K562 (cell line): ENCODE results near the gene IQCC. TPM values are rescaled to one million over a fixed set of nuclear protein-coding genes. Genes with fewer than 3 reads are reported as not detected.

ENCODE experiments used
- ATAC-seq: fragments of 200-7000 bp; cut with Tn5 transposase; 3 replicates; pipeline ENCODE4 v1.9.1; 2020; ENCODE audit warnings: moderate library complexity
- BruUV-seq: library from RNA; stranded (reverse); fragments of 400-500 nt; replicated peaks from 2 replicates; lab custom pipeline; 2021; lab: Mats Ljungman, UMichigan
- CTCF ChIA-PET: fragments of 300-600 bp; formaldehyde crosslinking; extraction: SDS; loops from one replicate; lab custom pipeline; 2021; ENCODE audit warnings: low intra/inter-chr PET ratio; lab: Yijun Ruan, JAX
- POLR2A ChIA-PET: fragments of 300-600, 350-650 bp; sonication (Branson Sonifier 250); formaldehyde crosslinking; extraction: SDS; loops from one replicate; lab custom pipeline; 2021; ENCODE audit warnings: antibody characterized with exemption, inconsistent platforms; lab: Yijun Ruan, JAX
- DNase-seq, 4 experiments: peaks; one replicate each; pipeline versions ENCODE4 v3.0.0 to v3.0.0-alpha.2; 2011 to 2018; ENCODE audit warnings: low spot score in 3 of 4, mixed read lengths in 3 of 4; ENCODE audit errors: extremely low read depth in 1 of 4
- FAIRE-seq: peaks from 2 replicates; lab custom pipeline; 2011; peaks lifted over from hg19 to GRCh38; lab: Jason Lieb, UNC
- H2AFZ ChIP-seq: 2 replicates; pipeline ENCODE4 v1.6.0; 2011; ENCODE audit warnings: low read depth, low read length, control low read depth, inconsistent platforms
- H3K27ac ChIP-seq: fragments of 200-600 bp; 3 replicates; pipeline ENCODE4 v1.8.0; 2011; ENCODE audit warnings: low read depth, mild to moderate bottlenecking, control low read depth, inconsistent platforms, low read length, moderate library complexity, mixed read lengths; ENCODE audit errors: extremely low read depth
- H3K27me3 ChIP-seq, 2 experiments: fragments of 300-600 bp in 1 of 2; 2 replicates in 1 of 2; 3 replicates in 1 of 2; pipeline versions ENCODE4 v1.6.0 to v1.8.0; 2011; ENCODE audit warnings: inconsistent platforms in 2 of 2, low read length in 2 of 2, mild to moderate bottlenecking in 1 of 2, mixed read lengths in 1 of 2, moderate library complexity in 1 of 2; ENCODE audit not compliant: control insufficient read depth in 2 of 2, insufficient read depth in 2 of 2
- H3K36me3 ChIP-seq: fragments of 300-600 bp; 3 replicates; pipeline ENCODE4 v1.8.0; 2011; ENCODE audit warnings: mild to moderate bottlenecking, low read length, inconsistent platforms; ENCODE audit not compliant: control insufficient read depth, insufficient read depth
- H3K4me1 ChIP-seq, 2 experiments: fragments of 200-600 bp in 1 of 2; replicated peaks in 1 of 2; 2 replicates in 1 of 2; 3 replicates in 1 of 2; pipeline versions ENCODE4 v1.5.1 to v1.8.0; 2011; ENCODE audit warnings: inconsistent platforms in 2 of 2, low read length in 2 of 2, mild to moderate bottlenecking in 1 of 2, mixed read lengths in 1 of 2, moderate library complexity in 1 of 2; ENCODE audit not compliant: control insufficient read depth in 2 of 2, insufficient read depth in 2 of 2
- H3K4me2 ChIP-seq: 2 replicates; pipeline ENCODE4 v1.6.1; 2011; ENCODE audit warnings: low read length, control low read depth, inconsistent platforms, mixed read lengths; ENCODE audit not compliant: insufficient read depth
- H3K4me3 ChIP-seq: fragments of 200-600 bp; sonication (generic), shearing (Covaris generic); 2 replicates; pipeline ENCODE4 v1.5.1; 2016; ENCODE audit warnings: control low read depth, inconsistent platforms
- H3K79me2 ChIP-seq: fragments of 200-600 bp; 3 replicates; pipeline ENCODE4 v1.8.0; 2011; ENCODE audit warnings: low read length, inconsistent platforms; ENCODE audit not compliant: control insufficient read depth, insufficient read depth
- H3K9ac ChIP-seq, 2 experiments: 2 replicates each; pipeline versions ENCODE4 v1.6.0 to v1.6.1; 2011; ENCODE audit warnings: low read depth in 2 of 2, low read length in 2 of 2, control low read depth in 1 of 2, inconsistent platforms in 1 of 2, mild to moderate bottlenecking in 1 of 2, mixed read lengths in 1 of 2; ENCODE audit not compliant: insufficient read depth in 1 of 2
- H3K9me1 ChIP-seq: one replicate; pipeline ENCODE4 v1.6.0; 2011; ENCODE audit warnings: inconsistent platforms, mild to moderate bottlenecking, low read length, moderate library complexity; ENCODE audit not compliant: control insufficient read depth, insufficient read depth
- H3K9me3 ChIP-seq: replicated peaks from 2 replicates; pipeline ENCODE4 v1.5.1; 2011; ENCODE audit warnings: low read depth, low read length, inconsistent platforms; ENCODE audit not compliant: control insufficient read depth, insufficient read depth
- H4K20me1 ChIP-seq: replicated peaks from 2 replicates; pipeline ENCODE4 v1.6.1; 2011; ENCODE audit warnings: low read length, inconsistent platforms, mixed read lengths; ENCODE audit not compliant: control insufficient read depth, insufficient read depth
- FOXJ2 ChIP-seq: fragments of 200-800 bp; sonication (Bioruptor generic); IDR thresholded peaks from 2 replicates; pipeline ENCODE4 v1.6.1; 2016; ENCODE audit warnings: missing genetic modification characterization, missing compliant biosample characterization
- JUND ChIP-seq, 2 experiments: IDR thresholded peaks; 2 replicates in 1 of 2; 3 replicates in 1 of 2; pipeline ENCODE4 v1.6.1; 2011; ENCODE audit warnings: borderline replicate concordance in 2 of 2, low read depth in 2 of 2, low read length in 2 of 2, improper control_type of control experiment in 1 of 2, missing biosample characterization in 1 of 2, missing genetic modification characterization in 1 of 2, missing genetic modification reagents in 1 of 2
- LCOR ChIP-seq: sonication (generic); formaldehyde crosslinking; IDR thresholded peaks from 2 replicates; pipeline ENCODE4 v1.8.0; 2022; ENCODE audit warnings: mild to moderate bottlenecking, missing genetic modification reagents
- MAX ChIP-seq: sonication (generic); formaldehyde crosslinking; IDR thresholded peaks from 2 replicates; pipeline ENCODE4 v1.9.0; 2022; ENCODE audit warnings: mild to moderate bottlenecking, missing genetic modification reagents
- NFRKB ChIP-seq: fragments of 450-650 bp; IDR thresholded peaks from 2 replicates; pipeline ENCODE4 v1.6.1; 2016; ENCODE audit warnings: low read depth
- OTX1 ChIP-seq: fragments of 450-650 bp; formaldehyde crosslinking; IDR thresholded peaks from 2 replicates; pipeline ENCODE4 v1.4.0; 2022; ENCODE audit warnings: mild to moderate bottlenecking
- POLR2AphosphoS2 ChIP-seq: IDR thresholded peaks from 2 replicates; pipeline ENCODE4 v1.6.1; 2012; ENCODE audit warnings: low read length, improper control_type of control experiment
- POLR2B ChIP-seq: fragments of 450-650 bp; IDR thresholded peaks from 2 replicates; pipeline ENCODE4 v1.6.1; 2018; ENCODE audit warnings: low read depth; ENCODE audit not compliant: partially characterized antibody
- POLR2G ChIP-seq: fragments of 200-400 bp; formaldehyde crosslinking; IDR thresholded peaks from 2 replicates; pipeline ENCODE4 v1.6.1; 2017; ENCODE audit warnings: low read depth, mild to moderate bottlenecking, antibody characterized with exemption, low read length, moderate library complexity
- PPARD ChIP-seq: fragments of 250-450 bp; sonication (Bioruptor Pico); IDR thresholded peaks from 2 replicates; pipeline ENCODE4 v1.8.0; 2022; ENCODE audit warnings: inconsistent platforms, mild to moderate bottlenecking, moderate library complexity
- RFX1 ChIP-seq: fragments of 450-650 bp; IDR thresholded peaks from 2 replicates; pipeline ENCODE4 v1.6.1; 2016; ENCODE audit warnings: mild to moderate bottlenecking, moderate library complexity
- TEAD4 ChIP-seq, 2 experiments: sonication (generic) in 1 of 2; formaldehyde crosslinking in 1 of 2; IDR thresholded peaks; 2 replicates each; pipeline versions ENCODE4 v1.6.1 to v1.8.0; 2012 to 2022; ENCODE audit warnings: borderline replicate concordance in 1 of 2, inconsistent platforms in 1 of 2, low read length in 1 of 2, mild to moderate bottlenecking in 1 of 2, missing genetic modification reagents in 1 of 2
- USF1 ChIP-seq: sonication (generic); formaldehyde crosslinking; IDR thresholded peaks from 2 replicates; pipeline ENCODE4 v1.9.0; 2022; ENCODE audit warnings: mild to moderate bottlenecking, missing genetic modification reagents
- WHSC1 ChIP-seq: IDR thresholded peaks from one replicate; pipeline ENCODE4 v1.6.1; 2012; ENCODE audit warnings: low read length, control low read depth, inconsistent platforms
- ZNF143 ChIP-seq: sonication (generic); formaldehyde crosslinking; IDR thresholded peaks from 2 replicates; pipeline ENCODE4 v1.9.0; 2022; ENCODE audit warnings: mild to moderate bottlenecking, missing genetic modification reagents
- ZNF274 ChIP-seq: IDR thresholded peaks from 2 replicates; pipeline ENCODE4 v1.6.1; 2011; ENCODE audit warnings: low read depth, mild to moderate bottlenecking, low read length, moderate library complexity, borderline replicate concordance
- ZNF398 ChIP-seq: fragments of 250-450 bp; sonication (Bioruptor Pico); IDR thresholded peaks from 2 replicates; pipeline ENCODE4 v1.8.0; 2021; ENCODE audit warnings: moderate library complexity, mild to moderate bottlenecking, inconsistent platforms
- WGBS: fragments of 100-300 bp; shearing (Covaris generic); methylation state at CpG from one replicate; pipeline ENCODE4 v1.1.6; 2016; ENCODE audit warnings: low coverage, mixed read lengths; ENCODE audit not compliant: insufficient coverage; ENCODE audit errors: missing lambda C conversion rate; 5-methylcytosine and 5-hydroxymethylcytosine counted together
- in situ Hi-C: fragments of 300-500 bp; cut with MboI; formaldehyde crosslinking; loops from 4 replicates; pipeline ENCODE4 v1.15.0; 2018; ENCODE audit warnings: inconsistent platforms, mixed read lengths
- intact Hi-C: fragments of 100-400 bp; cut with micrococcal nuclease; formaldehyde crosslinking; loops from 2 replicates; pipeline ENCODE4 v1.14.2; 2022
- polyA plus RNA-seq, 8 experiments: library from polyadenylated mRNA; depleted of rRNA in 4 of 8; stranded (reverse) in 5 of 8; unstranded in 3 of 8; fragments of >200 nt; fragmentation: Nextera tagmentation in 2 of 8; fragmentation: Illumina TruSeq in 1 of 8; extraction: Ambion mirVana in 2 of 8; extraction: Trizol in 1 of 8; gene quantifications; 2 replicates each; pipeline versions ENCODE4 v1.2.1 to v1.2.3, GENCODE V29; 2011 to 2014; ENCODE audit warnings: inconsistent platforms in 1 of 8, missing spikeins in 1 of 8
- total RNA-seq, 7 experiments: library from RNA; depleted of rRNA in 6 of 7; stranded (reverse); fragments of >200 nt in 6 of 7; fragmentation: Illumina TruSeq in 2 of 7; extraction: Trizol in 2 of 7; gene quantifications; 2 replicates each; pipeline versions ENCODE4 v1.2.1 to v1.2.3, GENCODE V29; 2011 to 2021; ENCODE audit warnings: low replicate concordance in 1 of 7
- TF ChIP-seq, protein P1 (sequence below): sonication (generic); formaldehyde crosslinking; IDR thresholded peaks from 2 replicates; pipeline ENCODE4 v1.8.0; 2022; ENCODE audit warnings: missing genetic modification reagents, mild to moderate bottlenecking, moderate library complexity, borderline replicate concordance

Gene IQCC
- total and polyA plus RNA-seq, 9 of the 15 experiments (the other 6 are each of a cell fraction or from before 2014, with no cell fraction given), result 8.1 to 16.5 (median 10.7) TPM

DNA sequence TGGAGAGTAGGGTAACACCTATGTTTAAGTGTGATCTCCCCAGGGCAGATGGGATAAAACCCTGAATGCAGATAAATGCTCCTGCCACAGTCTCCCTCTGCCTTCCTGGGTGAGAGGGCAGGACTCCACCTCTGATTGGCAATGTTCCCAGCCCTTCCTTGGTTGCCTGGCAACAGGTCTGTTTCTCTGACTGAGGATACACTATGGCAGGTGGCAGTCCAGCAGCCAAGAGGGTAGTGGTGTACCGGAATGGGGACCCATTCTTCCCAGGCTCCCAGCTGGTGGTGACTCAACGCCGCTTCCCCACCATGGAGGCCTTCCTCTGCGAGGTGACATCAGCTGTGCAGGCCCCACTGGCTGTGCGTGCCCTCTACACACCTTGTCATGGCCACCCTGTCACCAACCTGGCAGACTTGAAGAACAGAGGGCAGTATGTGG, 3.4 kb downstream of the IQCC start, which contains the start of gene DCDC2B:
TSS of gene DCDC2B (plus strand) at position 199 of the 438 bp plus-strand sequence. CDS start at position 204, 5 bp downstream.
- H3K9me3 ChIP-seq, result no peaks in the 10 kb centered on the region
- intact Hi-C loops, result loop anchor here (5.0 kb wide), 1 partner anchor 38 kb away; the partner anchor contains the start of gene FAM167B
- peaks cover 13% of the 10 kb centered on the region for H3K79me2 ChIP-seq
- FAIRE-seq, result peak; percentile 66
- H3K4me1 ChIP-seq, result peaks cover 10 to 28% of the 10 kb centered on the region in 2 experiments; a peak in 4 of 5 replicates
- peaks cover 4% of the 10 kb centered on the region for H3K9me1 ChIP-seq
- POLR2A ChIA-PET, result interaction anchor here (0.5 to 7.8 kb wide), 7 partner anchors 8 to 126 kb away, joined by 3 to 80 read pairs (median 5); partner anchors contain the start of gene CCDC28B
- H2AFZ ChIP-seq, result no peak within 1 kb of the TSS
- no peak within 1 kb of the TSS for H3K4me3 ChIP-seq
- peaks cover 28% of the 10 kb centered on the region; the same call in 2 of the 3 replicates for H3K36me3 ChIP-seq
- no peak within 1 kb of the TSS for H3K4me2 ChIP-seq
- BruUV-seq, result no TSS peak
- H3K27me3 ChIP-seq, result no peaks in the 10 kb centered on the region
- H3K27ac ChIP-seq, result no peak within 1 kb of the TSS
- WGBS, result 80% methylated on average over 5 of the region's 5 CpGs
- in situ Hi-C loops, result no loop called here
- CTCF ChIA-PET, result no interaction called here
- H4K20me1 ChIP-seq, result no peaks in the 10 kb centered on the region
- peak within 1 kb of the TSS in 1 of 2 experiments; percentile 62; a peak in 2 of 4 replicates for H3K9ac ChIP-seq
- peak in 1 of 4 experiments; percentile 57 for DNase-seq
- no peak; the same call in 1 of the 3 replicates for ATAC-seq
- TF ChIP-seq OTX1 (CRISPR knock-in tag) (no peak), LCOR (CRISPR knock-in tag) (0 out of 2 replicates have a peak, but pooled peaks have one; percentile 49), RFX1 (peak; percentile 89), TEAD4 (IDR thresholded peaks at IDR 0.05; ENCODE audit: low read length) (no peak), TEAD4 (CRISPR knock-in tag; IDR thresholded peaks at IDR 0.05; ENCODE audit: borderline replicate concordance) (no peak), POLR2AphosphoS2 (0 out of 2 replicates have a peak, but pooled peaks have one; percentile 31), FOXJ2 (peak; percentile 85), JUND (IDR thresholded peaks at IDR 0.05; ENCODE audit: borderline replicate concordance, low read depth, low read length) (no peak), JUND (tag; IDR thresholded peaks at IDR 0.05; ENCODE audit: borderline replicate concordance, low read depth, low read length) (no peak), ZNF398 (CRISPR knock-in tag) (no peak), PPARD (no peak), ZNF274 (no peak), MAX (CRISPR knock-in tag) (0 out of 2 replicates have a peak, but pooled peaks have one; percentile 26), POLR2G (peak; percentile 67), USF1 (CRISPR knock-in tag) (0 out of 2 replicates have a peak, but pooled peaks have one; percentile 9), NFRKB (no peak), WHSC1 (no peak), ZNF143 (CRISPR knock-in tag) (0 out of 2 replicates have a peak, but pooled peaks have one; percentile 11), POLR2B (peak; percentile 14)
- TF ChIP-seq, protein P1, sequence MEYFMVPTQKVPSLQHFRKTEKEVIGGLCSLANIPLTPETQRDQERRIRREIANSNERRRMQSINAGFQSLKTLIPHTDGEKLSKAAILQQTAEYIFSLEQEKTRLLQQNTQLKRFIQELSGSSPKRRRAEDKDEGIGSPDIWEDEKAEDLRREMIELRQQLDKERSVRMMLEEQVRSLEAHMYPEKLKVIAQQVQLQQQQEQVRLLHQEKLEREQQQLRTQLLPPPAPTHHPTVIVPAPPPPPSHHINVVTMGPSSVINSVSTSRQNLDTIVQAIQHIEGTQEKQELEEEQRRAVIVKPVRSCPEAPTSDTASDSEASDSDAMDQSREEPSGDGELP, result peak; percentile 69; the same call in 1 of the 2 replicates
